Superior temporal gyrus (tissue), 1 donor: ENCODE data around the gene RRP7A.
"Not testable (repeated sequence)": the region's sequence is repeated elsewhere in the genome, so short reads cannot be mapped to it uniquely, and the experiment has no call there.

ENCODE experiments used
- DNase-seq: peaks from one replicate; pipeline ENCODE4 v3.0.0-alpha.2; 2016; ENCODE audit errors: extremely low spot score

The RRP7A gene

DNA sequence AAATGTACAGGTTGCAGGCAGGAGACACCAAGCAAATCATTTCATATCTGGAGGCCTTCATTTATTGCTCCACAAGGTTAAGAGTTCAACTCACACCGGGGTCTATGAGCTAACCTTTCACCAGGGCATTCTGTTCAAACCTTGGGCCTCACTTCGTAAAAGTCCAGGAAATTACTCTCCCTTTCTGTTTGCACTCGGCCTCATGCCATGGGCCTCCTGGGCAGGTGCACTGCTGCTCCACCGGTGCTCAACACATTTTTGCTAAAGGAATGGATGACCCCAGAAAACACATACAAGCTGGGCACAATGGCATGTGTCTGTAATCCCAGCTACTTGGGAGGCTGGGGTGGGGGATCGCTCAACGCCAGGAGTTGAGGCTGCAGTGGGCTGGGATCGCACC is 16.6 kb upstream of the RRP7A start:
- DNase-seq, result no peak

GRCh38 chr22:42535082-42535731 is 15.6 kb upstream of the RRP7A start:
- not testable (repeated sequence) for DNase-seq

DNA sequence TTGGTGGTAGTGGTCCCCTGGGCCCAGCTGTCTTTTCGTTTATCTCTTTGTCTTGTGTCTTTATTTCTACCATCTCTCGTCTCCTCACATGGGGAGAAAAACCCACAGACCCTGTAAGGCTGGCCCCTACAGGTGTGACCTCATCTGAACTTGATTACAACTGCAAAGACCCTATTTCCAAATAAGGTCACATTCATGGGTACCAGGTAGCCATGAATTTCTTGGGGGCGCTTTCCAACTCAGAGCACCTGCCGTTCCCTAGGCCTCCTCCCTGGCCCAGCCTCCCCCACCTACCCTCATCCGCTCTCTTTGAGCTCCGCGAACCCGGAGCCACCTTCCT is 14.0 kb upstream of the RRP7A start:
- DNase-seq, result no peak

DNA sequence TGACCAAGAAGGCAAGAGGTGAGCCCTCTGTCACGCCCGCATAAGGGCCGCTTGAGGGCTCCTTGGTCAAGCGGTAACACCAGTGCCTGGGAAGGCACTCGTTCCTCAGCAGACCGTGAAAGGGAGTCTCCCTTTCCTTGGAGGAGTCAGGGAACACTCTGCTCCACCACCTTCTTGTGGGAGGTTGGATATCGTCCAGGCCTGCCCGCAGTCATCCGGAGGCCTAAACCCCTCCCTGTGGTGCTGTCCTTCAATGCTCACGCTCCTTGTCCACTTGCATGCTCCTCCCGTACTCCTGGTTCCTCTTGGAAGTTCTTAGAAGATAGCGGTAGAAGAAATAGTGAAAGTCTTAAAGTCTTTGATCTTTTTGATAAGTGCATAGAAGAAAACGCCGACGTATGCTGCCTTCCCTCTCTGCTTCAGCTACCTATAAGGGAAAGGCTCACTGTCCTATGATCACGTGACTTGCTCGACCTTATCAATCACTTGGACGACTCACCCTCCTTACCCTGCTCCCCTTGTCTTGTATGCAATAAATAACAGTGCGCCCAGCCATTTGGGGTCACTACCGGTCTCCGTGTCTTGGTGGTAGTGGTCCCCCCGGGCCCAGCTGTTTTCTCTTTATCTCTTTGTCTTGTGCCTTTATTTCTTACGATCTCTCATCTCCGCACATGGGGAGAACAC is 11.9 kb upstream of the RRP7A start:
- not testable (repeated sequence) for DNase-seq

- not testable (repeated sequence) for DNase-seq
Observed at GRCh38 chr22:42529435-42529834, 9.8 kb upstream of the RRP7A start.

GRCh38 chr22:42528591-42529307 is 9.2 kb upstream of the RRP7A start:
- DNase-seq, result no peak

GRCh38 chr22:42522546-42522945 is 3.0 kb upstream of the RRP7A start:
- DNase-seq, result no peak

DNA sequence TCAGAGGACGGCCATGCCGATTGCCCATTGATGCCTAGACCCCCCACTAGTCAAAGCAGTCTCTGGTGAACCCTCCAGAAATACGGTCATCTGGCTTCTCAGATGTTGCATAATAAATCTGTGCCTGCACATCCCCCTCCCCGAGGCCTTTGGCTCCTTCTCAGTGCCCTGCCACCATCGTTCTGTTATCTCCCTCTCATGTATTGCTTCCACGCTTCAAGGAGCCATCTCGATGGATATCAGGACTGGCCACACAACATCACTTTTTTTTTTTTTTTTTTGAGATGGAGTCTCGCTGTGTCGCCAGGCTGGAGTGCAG is 1.6 kb upstream of the RRP7A start:
- DNase-seq, result no peak

GRCh38 chr22:42518638-42519524 is 715 bp downstream of the RRP7A start:
- not testable (repeated sequence) for DNase-seq

DNA sequence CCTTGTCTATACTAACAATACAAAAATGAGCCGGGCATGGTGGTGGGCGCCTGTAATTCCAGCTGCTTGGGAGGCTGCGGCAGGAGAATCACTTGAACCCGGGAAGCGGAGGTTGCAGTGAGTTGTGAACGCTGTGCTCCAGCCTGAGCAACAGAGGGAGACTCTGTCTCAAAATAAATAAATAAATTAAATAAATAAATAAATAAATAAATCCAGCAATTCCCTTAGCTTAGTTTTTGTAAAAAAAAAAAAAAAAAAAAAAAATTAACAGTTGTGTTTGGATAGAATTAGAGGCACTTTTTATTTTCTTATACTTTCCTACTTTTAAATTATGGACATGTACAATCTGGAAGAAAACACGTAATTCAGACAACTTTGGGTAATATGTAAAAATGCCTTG is 2.5 kb downstream of the RRP7A start:
- not testable (repeated sequence) for DNase-seq

DNA sequence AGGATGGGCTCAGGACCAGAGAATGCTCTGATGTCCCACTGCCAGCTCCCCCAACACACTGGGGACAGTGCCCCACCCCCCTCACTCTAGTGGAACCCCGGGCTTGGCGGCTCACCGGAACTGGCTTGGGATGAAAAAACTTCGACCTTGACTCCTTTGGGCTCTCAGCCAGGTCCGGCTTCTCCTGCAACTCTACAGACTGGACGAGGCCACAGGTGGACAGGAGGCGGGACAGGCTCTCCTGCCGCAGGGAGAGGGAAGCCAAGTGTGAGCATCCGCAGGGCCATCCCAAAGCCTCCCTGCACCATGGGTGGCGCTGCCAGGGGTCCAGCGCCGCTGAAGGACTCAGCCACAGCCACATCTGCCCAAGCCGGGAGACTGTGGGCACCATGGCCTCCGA is 3.7 kb downstream of the RRP7A start:
- no peak for DNase-seq

GRCh38 chr22:42515304-42515703 is 4.3 kb downstream of the RRP7A start:
- DNase-seq, result not testable (repeated sequence)

GRCh38 chr22:42514331-42514730 is 5.3 kb downstream of the RRP7A start:
- DNase-seq, result not testable (repeated sequence)

DNA sequence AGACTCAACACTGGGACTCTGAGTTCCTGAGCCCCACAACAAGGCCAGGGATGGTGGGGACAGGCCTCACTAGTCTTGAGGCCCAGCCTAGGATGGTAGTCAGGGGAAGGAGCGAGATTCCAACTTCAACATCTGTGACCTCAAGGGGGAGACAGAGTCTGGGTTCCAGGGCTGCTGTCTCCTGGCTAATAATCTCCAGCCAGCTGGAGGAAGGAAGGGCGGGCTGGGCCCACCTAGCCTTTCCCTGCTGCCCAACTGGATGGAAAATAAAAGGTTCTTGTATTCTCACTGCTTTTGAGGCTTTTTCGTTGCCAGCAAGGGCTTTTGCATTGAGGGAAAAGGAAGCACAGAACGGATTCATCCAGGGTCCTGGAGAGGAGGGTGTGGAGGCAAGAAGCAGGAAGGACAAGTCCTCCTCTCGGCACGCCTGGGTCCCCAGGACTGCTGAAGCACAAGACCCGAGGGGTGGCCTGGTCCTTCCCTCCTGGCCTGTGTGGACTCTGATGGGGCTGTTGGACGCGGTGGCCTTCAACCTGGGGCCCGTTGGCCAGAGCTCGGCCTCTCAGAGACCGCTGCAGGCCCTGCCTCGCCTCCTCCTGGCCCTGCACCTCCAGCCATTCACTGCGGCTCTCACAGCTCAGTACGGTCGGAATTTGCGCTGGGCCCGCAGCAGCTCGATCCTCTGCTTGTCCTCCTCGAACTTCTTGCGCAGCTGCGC is 7.2 kb downstream of the RRP7A start:
- not testable (repeated sequence) for DNase-seq

- no peak for DNase-seq
Observed at GRCh38 chr22:42511401-42511891, 8.2 kb downstream of the RRP7A start.

DNA sequence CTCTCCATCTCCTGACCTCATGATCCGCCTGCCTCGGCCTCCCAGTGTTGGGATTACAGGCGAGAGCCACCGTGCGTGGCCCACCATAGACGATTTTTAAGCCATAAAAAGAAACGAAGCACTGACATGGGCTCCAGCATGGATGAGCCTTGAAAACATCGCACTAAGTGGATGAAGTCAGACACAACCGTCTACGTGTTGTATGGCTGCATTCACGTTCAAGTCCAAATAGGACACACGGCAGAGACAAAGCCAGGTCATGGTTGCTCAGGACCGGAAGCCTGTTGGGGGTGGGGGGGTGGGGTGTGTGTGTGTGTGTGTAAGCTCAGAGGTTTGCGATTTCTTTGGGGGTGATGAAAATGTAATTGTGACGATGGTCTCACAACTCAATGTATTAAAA is 10.0 kb downstream of the RRP7A start:
- no peak for DNase-seq

DNA sequence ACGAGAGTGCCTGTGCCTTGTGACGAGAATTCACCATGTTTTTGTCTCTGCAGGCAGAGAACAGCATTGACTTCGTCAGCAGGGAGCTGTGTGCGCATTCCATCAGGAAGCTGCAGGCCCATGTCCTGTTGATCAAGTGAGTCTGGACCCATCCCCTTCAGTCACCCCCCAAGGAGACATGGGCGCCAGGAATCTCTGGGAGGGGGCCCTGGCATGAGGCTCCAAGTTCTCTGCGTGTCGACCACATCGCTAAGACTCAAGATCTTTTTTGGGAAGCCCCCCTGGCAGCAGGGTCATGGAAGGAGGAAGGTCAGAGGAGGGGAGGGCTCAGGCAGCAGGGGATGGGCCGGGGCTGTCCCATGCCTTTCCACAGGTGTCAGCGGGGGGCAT is 10.6 kb downstream of the RRP7A start:
- DNase-seq, result not testable (repeated sequence)

DNA sequence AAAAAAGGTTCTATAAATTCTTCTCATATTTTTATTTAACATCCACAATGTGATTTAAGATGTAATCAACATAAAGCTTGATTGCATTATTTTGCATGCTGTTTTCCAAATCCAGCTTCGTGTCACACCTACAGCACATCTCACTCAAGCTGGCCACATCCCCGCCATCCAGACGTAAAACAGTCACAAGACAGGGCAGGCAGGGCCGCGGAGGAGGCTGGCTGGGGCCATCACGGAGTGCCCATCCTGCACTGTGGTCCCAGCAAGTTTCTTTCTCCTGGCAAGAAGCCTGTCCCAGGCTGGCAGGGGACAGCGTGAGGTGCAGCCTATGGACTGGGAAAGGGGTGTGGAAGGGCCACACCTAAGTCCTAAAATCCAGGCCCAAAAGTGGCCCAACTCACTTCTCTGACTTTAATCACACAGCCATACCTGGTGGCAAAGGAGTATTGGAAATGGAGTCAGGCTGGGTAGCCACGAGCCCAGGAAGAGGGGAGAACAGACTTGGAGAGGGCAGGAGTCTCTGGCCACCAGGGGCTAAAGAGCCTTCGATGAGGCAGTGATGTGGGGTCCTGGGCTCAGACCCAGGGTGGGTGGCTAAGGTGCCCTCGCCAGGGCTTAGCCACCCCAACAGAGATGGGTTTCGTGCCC is 11.1 kb downstream of the RRP7A start:
- not testable (repeated sequence) for DNase-seq

DNA sequence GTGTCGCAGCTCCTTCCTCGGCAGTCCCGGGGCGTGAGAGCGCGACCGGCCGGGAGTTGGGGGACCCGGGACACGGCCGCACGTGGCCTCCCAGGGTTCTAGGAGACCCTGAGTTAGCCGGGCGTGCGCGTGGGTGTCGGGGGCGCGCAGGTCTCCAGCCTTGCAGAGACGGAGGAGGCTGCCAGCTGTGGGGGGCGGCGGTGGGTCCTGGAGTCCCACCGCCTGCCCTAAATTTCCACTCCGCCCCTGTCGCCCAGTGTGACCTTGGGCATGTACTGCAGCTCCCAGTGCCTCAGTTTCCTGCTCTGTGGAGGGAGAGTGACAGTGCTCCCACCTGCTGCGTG is 18.8 kb downstream of the RRP7A start:
- DNase-seq, result no peak

- peak; percentile 68 for DNase-seq
Observed at GRCh38 chr22:42500161-42500835, 19.3 kb downstream of the RRP7A start.
